H54 (cell line): ENCODE measurements around the gene CDCP2.
A peak's percentile ranks its signal among the peaks of the same experiment; 100 is the strongest.

ENCODE experiments used
- DNase-seq: peaks from one replicate; pipeline ENCODE4 v3.0.0; 2011; ENCODE audit warnings: low spot score, mixed read lengths; ENCODE audit not compliant: insufficient read length
- FAIRE-seq: peaks from 3 replicates; lab custom pipeline; 2011; peaks lifted over from hg19 to GRCh38; lab: Jason Lieb, UNC
- POLR2A ChIP-seq: IDR thresholded peaks from 2 replicates; pipeline ENCODE4 v1.6.1; 2011; ENCODE audit warnings: low read depth, mild to moderate bottlenecking, low read length

CDCP2 gene

DNA sequence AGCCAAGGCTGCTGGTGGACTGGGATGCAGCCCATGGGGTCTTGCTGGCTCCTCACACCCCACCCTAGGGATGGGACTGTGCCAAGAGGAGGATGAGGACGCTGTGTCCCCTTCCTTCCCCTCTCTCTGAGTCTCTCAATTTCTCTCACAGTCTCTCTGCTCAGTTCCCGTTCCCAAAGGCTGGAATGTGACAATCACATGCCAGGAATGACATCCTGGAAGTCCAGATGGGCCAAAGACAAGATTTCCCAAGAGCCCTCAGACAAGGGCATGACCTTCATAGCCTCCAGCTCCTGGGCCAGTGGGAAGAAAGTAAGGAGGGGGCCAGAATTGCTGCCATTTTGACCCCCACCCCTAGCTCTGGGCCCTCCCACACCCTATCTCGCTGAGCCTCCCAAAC is 7.6 kb upstream of the CDCP2 start:
- TF ChIP-seq POLR2A, result no peak
- no peak for FAIRE-seq
- no peak for DNase-seq

DNA sequence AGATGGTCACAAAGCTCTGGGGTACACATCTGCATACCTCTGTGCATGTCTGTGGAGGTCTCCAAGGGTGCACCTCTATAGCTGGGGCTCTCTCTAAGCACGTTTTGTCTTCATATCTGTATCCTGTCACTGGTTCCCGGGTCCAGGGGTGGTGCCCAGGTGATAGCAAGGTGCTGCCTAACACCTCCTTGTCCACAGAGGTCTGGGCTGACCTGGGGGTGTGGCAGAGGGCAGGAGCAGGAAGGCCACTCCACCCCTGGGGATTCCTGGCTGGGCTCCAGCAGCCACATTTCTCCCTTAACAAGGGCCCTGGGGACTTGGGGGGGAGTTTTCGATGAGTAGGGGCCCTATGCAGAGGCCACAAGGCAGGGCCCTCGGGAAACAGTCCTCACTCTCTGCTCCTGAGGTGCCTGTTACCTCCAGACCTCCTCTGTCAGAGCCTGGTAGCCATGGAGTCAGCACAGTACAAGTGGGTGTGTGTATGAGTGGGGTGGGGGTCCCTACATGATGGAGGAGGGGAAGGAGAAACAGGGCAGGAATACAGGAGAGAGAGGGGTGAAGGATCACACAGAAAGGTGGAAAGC is 7.0 kb upstream of the CDCP2 start:
- FAIRE-seq (no peak), DNase-seq (no peak)
- no peak for TF ChIP-seq POLR2A

DNA sequence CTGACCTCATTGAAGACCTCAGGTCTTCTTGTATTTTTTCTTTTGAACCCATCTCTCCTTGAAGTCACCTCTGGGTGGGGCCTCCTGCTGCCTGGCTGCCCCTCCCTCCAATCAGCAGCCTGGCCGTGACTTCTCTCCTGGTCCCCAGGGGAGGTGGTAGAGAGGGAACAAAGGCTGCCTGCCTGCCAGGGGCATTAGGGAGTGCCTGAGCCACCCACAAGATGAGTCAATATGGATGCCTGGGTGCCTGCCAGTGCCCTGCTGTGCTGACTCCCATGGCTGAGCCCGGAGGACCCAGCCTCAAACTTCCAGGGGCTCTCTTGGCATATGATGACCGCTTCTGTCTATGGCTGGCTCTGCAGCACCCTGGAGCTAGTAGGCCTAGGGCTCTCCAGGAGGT is 5.3 kb upstream of the CDCP2 start:
- peak; percentile 90 for DNase-seq
- peak; percentile 45 for FAIRE-seq
- no peak for TF ChIP-seq POLR2A

DNA sequence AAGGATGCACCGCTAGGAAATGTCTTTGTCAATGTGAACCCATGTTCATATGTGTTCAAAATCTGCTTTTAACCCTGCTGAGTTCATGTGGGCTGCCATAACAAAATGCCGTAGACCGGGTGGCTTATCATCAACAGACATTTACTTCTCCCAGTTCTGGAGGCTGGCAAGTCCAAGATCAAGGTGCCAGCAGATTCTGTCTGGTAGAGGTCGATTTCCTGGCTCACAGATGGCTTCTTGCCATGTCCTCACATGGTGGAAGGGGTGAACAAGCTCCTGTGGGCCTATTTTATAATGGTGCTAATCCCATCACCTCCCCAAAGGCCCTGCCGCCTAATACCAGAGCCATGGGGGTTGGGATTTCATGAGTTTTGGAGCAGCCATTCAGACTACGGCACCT is 4.6 kb upstream of the CDCP2 start:
- TF ChIP-seq POLR2A, result no peak
- no peak for DNase-seq
- FAIRE-seq, result no peak

DNA sequence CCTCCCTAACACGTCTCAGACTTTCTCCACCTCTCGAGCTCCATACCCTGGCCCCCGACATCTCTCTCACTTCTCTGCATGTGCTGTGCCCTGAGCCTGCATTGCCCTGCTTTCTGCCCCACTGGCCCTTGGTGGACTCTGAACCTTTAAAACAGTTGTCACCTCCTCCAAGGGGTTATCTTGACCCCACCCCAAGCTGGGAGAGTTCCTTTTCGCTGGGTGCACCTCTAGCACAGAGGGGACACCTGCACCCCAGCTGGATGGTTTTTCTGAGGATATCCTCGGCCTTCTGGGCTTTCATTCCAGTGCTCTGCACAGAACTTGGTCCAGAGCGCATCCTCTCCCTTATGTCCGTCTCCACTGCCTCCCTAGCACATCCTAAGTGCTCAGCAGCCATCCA is 4.2 kb upstream of the CDCP2 start:
- DNase-seq, result no peak
- FAIRE-seq, result no peak
- no peak for TF ChIP-seq POLR2A

DNA sequence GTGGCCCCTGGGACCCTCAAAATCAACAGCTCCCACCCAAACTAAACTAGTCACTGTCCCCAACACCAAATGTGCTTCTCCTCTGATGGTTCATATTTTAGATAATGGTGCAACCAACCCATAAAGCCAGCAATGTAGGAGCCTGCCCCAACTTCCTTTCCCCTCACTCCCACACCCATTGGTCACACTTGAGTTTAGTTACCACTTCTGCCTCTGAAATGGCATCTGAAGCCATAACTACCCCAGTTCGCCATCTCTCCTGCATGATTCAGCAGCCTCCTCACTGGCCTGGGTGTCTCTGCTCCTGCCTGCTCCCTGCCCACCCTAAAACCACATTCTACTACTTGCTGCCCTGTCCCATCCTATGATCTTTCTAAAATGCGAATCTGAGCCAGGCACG is 3.4 kb upstream of the CDCP2 start:
- no peak for TF ChIP-seq POLR2A
- FAIRE-seq, result no peak
- no peak for DNase-seq

DNA sequence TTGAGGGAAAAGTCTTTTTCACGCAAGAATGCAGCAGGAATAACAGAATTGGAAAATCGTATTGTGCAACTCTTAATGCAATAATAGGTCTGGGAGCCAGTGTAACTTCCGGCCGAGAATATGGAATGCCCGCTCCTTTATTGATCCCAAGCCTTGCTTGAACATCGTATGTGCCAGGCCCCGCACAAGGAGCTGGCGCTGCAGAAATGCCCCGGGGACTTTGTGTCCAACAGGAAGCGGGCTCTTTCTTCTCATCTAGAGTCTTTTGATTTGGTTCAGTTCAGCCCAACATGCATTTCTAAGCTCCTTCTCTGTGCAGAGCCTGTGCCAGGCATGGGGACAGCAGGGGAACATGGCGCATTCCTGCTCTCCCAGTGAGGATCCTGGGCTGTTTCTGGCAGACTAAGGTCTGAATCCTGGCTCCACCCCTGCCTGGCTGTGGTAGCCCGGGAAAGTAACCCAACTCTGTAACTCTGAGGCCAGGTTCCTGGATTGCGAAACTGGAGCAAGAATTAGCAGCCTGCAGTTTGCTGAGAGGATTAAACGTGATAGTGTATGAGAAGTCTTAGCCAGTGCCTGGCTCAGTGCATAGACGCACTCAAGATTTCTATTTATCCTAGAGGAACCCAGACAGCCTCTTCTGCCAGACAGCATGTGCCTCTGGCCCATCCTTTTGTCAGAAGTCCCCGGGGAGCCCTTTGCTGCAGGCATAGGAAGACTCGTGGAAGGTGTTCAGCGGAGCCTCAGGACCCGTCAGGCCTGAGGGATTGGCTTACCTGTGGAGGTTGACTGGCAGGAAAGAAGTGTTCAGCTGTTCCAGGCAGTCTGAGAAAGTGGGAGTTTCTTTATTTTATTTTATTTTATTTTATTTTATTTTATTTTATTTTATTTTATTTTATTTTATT is 987 bp upstream of the CDCP2 start:
- DNase-seq (peak; percentile 49), FAIRE-seq (no peak)
- no peak for TF ChIP-seq POLR2A

DNA sequence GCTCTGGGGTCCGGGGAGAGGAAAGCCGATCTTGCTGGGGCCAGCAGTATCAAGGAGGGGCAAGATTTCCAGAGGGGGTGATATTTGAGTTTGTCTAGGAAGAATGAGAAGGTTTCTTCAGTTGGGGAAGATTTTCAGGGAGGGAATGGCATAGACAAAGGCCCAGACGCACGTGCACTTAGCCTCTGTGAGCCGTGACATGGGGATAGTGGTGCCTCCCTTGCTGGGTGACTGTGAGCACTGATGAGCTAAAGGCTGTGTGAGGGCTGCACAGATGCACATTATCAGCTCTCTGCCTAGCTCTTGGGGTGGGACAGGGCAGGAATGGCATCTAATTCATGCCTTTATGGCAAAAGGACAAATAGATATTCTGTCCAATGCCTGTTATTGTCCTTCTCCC is 1.8 kb downstream of the CDCP2 start:
- FAIRE-seq (no peak), DNase-seq (no peak)
- no peak for TF ChIP-seq POLR2A

DNA sequence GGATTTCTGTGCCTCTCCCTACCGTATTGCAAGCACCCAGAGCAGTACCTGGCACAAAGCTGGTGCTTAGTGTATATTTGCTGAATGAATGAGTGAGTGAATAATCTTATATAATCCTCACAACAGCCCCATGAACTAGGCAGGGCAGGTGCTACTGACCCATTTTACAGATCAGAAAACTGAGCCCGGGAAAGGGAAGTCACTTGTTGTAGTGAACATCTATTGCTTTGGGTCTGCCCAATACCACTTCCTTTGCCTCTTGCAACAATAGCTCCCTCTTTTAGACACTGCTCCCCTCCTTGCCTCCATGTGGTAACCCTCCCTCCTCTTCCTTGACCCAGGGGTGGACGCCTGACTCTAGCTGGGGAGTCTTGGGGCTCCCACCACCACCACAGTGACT is 3.1 kb downstream of the CDCP2 start:
- DNase-seq, result no peak
- no peak for FAIRE-seq
- no peak for TF ChIP-seq POLR2A

DNA sequence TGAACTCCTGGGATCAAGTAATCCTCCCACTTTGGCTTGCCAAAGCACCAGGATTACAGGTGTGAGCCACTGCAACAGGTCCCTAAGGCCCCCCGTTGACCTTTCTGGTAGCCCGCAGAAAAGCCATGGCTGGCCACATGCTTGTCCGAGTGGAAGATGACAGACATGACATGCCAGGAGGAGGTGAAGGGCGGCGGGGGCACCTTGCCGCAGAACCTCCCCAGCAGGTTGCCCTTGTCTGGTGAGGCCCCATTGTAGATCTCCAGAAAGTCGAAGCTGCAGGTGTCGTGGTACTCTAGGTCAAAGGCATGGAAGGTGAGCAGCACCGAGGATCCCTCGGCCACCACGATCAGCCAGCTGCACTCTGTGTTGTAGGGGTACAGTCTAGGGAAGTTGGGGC is 8.4 kb downstream of the CDCP2 start:
- no peak for TF ChIP-seq POLR2A
- no peak for DNase-seq
- FAIRE-seq, result no peak

DNA sequence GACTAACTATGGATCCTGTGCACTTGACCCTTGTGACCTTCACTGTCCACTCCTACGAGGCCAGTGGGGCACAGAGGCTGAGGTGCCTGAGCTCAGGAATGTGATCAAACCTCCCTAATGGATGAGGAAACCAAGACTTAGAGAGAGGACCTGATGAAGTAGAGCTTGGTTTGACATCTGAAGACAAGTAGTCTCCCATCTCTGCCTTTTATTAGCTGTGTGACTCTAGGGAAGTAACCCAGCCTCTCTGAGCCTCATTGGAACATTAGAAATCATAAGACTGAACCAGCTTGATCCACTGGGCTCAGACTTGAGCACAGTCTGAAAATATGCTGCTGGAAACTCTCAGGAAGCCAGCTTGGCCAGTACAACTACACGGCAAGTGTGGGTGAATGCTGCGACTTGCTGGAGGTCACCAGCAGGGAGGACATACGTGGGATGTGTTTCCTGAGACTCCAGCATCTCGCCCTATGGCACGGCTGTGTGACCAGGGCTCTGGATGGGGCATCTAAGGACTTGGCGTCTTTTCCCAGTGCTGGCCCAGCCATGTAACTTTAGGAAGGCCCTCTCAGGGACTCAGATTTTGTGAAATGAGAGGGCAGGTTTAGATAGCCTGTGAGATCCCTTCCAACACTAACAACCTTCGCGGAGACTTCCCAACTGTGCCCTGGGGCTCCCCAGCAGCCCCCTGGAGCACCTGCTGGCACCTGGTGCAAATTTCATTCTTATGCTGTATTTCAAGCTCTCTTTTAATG is 10.5 kb downstream of the CDCP2 start:
- TF ChIP-seq POLR2A, result no peak
- FAIRE-seq, result no peak
- no peak for DNase-seq

DNA sequence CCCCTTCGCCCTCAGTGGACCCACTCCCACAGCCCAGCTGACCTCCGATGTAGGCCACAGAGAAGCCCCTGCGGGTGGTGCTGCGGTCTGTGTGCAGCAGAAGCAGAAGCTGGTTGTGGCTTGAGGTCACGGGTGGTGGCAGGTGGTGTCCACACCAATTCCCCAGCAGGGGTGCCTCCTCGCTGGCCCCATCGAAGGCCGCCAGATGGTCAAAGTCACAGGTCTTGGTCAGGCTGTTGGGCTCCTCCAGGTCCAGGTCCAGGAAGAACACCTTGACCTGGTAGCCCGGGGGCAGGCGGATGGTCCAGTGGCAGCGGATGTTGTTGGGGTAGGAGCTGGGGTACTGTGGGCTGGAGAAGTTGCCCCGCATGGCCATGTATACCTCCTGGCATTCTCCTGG is 13.1 kb downstream of the CDCP2 start:
- TF ChIP-seq POLR2A, result no peak

DNA sequence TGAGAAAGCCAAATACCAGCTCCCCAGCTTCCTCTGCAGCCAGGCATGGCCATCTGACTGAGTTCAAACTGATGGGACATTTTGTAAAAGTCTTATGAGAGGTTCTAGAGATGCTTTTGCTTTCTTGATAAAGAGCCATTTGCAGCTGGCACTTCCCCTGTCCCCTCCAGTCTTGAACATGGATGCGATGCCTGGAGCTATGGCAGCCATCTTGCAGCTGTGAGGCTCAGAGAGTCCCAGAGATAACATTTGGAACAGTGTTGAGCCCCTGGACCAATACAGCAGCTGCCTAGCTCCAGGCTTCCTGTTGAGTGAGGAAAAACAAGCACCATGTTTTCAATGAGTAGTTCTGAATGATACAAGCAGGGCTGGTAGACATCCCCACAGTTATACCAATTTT is 13.8 kb downstream of the CDCP2 start:
- no peak for TF ChIP-seq POLR2A
- no peak for DNase-seq
- FAIRE-seq, result no peak

More for the DNA sequence above, 13.1 kb downstream of the CDCP2 start:
- no peak for FAIRE-seq
- DNase-seq, result no peak

DNA sequence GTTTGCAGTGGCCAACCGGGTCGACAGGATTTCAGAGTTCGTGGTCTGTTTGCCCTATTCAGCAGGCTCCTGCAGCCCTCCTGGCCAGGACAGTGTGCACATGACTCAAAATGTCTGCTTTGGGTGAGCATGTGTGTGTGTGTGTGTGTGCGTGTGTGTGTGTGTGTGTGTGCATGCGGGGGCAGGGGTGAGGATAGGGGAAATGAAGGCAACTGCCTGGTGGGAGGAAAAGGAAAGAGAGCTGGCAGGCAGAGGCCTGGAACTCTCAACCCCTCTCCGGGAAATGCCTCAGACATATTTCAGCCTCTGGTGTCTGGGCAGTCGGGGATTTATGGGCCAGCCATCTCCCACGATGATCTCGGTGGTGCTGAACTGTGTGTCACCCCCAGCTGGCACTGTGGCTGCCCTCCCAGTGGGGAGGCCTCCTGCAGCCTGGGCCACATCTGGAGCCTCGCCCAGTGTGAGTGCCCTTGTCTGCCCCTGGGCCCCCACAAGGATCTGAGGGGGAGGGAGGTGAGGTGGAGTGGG is 15.2 kb downstream of the CDCP2 start:
- FAIRE-seq (peak; percentile 15), DNase-seq (peak; percentile 86)
- no peak for TF ChIP-seq POLR2A
